ENCODE measurements around the gene AKAP14. TPM values are rescaled to one million over a fixed set of nuclear protein-coding genes. Genes with fewer than 3 reads are reported as not detected.

AKAP14 gene
- total RNA-seq, 1 donor from 2014 or later: not detected

- Mint-ChIP-seq H3K4me1 (ENCODE audit: low read depth) (peaks cover 18% of the 10 kb centered on the region), H3K27me3 (ENCODE audit: low read depth) (no peaks in the 10 kb centered on the region), H3K36me3 (ENCODE audit: low read depth) (peaks cover 1% of the 10 kb centered on the region), H3K9me3 (ENCODE audit: low read depth) (no peaks in the 10 kb centered on the region), H3K4me3 (ENCODE audit: unreplicated experiment) (peak within 1 kb of the TSS; percentile 86), H3K27ac (ENCODE audit: unreplicated experiment) (peak within 1 kb of the TSS; percentile 96)
- DNase-seq (ENCODE audit: low spot score): no peak
- no peak for TF ChIP-seq CTCF (IDR thresholded peaks at IDR 0.05)
These were observed 23.9 kb upstream of the AKAP14 start, which contains the start of the genes NDUFA1 and RNF113A for GRCh38 chrX:119871599-119872395. Gene NDUFA1, plus strand, starts transcription at chrX:119871832. Its CDS starts 80 bp downstream, at chrX:119871912. Gene RNF113A, minus strand, starts transcription at chrX:119871733. Its CDS starts 120 bp downstream, at chrX:119871613.

GRCh38 chrX:119878740-119879139, 17.0 kb upstream of the AKAP14 start:
- no peak for TF ChIP-seq CTCF (IDR thresholded peaks at IDR 0.05)
- Mint-ChIP-seq H3K9me3 (ENCODE audit: low read depth) (peaks cover under 1% of the 10 kb centered on the region), H3K27ac (ENCODE audit: unreplicated experiment) (no peak overlapping the region)

GRCh38 chrX:119880076-119880475, 15.6 kb upstream of the AKAP14 start:
- no peak overlapping the region for H3K27ac Mint-ChIP-seq (ENCODE audit: unreplicated experiment)
- no peaks in the 10 kb centered on the region for H3K27me3 Mint-ChIP-seq (ENCODE audit: low read depth)
- no peak for TF ChIP-seq CTCF (IDR thresholded peaks at IDR 0.05)
- H3K4me3 Mint-ChIP-seq (ENCODE audit: unreplicated experiment): no peak overlapping the region
- H3K36me3 Mint-ChIP-seq (ENCODE audit: low read depth): peaks cover 2% of the 10 kb centered on the region
- H3K9me3 Mint-ChIP-seq (ENCODE audit: low read depth): peaks cover 4% of the 10 kb centered on the region
- no peak for DNase-seq (ENCODE audit: low spot score)
- no peaks in the 10 kb centered on the region for H3K4me1 Mint-ChIP-seq (ENCODE audit: low read depth)

More at GRCh38 chrX:119878740-119879139, 17.0 kb upstream of the AKAP14 start:
- no peak for DNase-seq (ENCODE audit: low spot score)
- Mint-ChIP-seq H3K27me3 (ENCODE audit: low read depth) (no peaks in the 10 kb centered on the region), H3K36me3 (ENCODE audit: low read depth) (peaks cover 3% of the 10 kb centered on the region), H3K4me1 (ENCODE audit: low read depth) (no peaks in the 10 kb centered on the region), H3K4me3 (ENCODE audit: unreplicated experiment) (no peak overlapping the region)

GRCh38 chrX:119880552-119881437, 14.9 kb upstream of the AKAP14 start:
- DNase-seq (ENCODE audit: low spot score): no peak
- H3K4me3 Mint-ChIP-seq (ENCODE audit: unreplicated experiment): no peak overlapping the region
- peaks cover 4% of the 10 kb centered on the region for H3K9me3 Mint-ChIP-seq (ENCODE audit: low read depth)
- H3K27ac Mint-ChIP-seq (ENCODE audit: unreplicated experiment): peak overlapping the region; percentile 3
- H3K36me3 Mint-ChIP-seq (ENCODE audit: low read depth): peaks cover 2% of the 10 kb centered on the region
- no peaks in the 10 kb centered on the region for H3K4me1 Mint-ChIP-seq (ENCODE audit: low read depth)
- no peaks in the 10 kb centered on the region for H3K27me3 Mint-ChIP-seq (ENCODE audit: low read depth)
- peak; percentile 79 for TF ChIP-seq CTCF (IDR thresholded peaks at IDR 0.05)

Measured in chondrocyte (in vitro differentiated cells).